ENCODE data around the gene FXYD6. TPM values are rescaled to one million over a fixed set of nuclear protein-coding genes. Genes with fewer than 3 reads are reported as not detected.

Gene FXYD6
- total RNA-seq, 4 donors from 2014 or later, result 5.1 to 41.3 (median 14.0) TPM

- no peaks in the 10 kb centered on the region for H3K9me3 ChIP-seq
- no peak overlapping the region for H3K27ac ChIP-seq
- TF ChIP-seq, protein P1, sequence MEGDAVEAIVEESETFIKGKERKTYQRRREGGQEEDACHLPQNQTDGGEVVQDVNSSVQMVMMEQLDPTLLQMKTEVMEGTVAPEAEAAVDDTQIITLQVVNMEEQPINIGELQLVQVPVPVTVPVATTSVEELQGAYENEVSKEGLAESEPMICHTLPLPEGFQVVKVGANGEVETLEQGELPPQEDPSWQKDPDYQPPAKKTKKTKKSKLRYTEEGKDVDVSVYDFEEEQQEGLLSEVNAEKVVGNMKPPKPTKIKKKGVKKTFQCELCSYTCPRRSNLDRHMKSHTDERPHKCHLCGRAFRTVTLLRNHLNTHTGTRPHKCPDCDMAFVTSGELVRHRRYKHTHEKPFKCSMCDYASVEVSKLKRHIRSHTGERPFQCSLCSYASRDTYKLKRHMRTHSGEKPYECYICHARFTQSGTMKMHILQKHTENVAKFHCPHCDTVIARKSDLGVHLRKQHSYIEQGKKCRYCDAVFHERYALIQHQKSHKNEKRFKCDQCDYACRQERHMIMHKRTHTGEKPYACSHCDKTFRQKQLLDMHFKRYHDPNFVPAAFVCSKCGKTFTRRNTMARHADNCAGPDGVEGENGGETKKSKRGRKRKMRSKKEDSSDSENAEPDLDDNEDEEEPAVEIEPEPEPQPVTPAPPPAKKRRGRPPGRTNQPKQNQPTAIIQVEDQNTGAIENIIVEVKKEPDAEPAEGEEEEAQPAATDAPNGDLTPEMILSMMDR (IDR thresholded peaks at IDR 0.05), result no peak
- no peak for TF ChIP-seq POLR2A (IDR thresholded peaks at IDR 0.05)
- no peaks in the 10 kb centered on the region for H3K36me3 ChIP-seq
- peak in 2 of 3 donors; percentile 7 to 13 for DNase-seq
- H3K4me3 ChIP-seq, result no peak overlapping the region
- H3K27me3 ChIP-seq, result no peaks in the 10 kb centered on the region
- H3K4me1 ChIP-seq, result peaks cover 0 to 43% (median 14%) of the 10 kb centered on the region in 4 donors
Measured at GRCh38 chr11:117826190-117826570, 50.3 kb downstream of the FXYD6 start.

DNA sequence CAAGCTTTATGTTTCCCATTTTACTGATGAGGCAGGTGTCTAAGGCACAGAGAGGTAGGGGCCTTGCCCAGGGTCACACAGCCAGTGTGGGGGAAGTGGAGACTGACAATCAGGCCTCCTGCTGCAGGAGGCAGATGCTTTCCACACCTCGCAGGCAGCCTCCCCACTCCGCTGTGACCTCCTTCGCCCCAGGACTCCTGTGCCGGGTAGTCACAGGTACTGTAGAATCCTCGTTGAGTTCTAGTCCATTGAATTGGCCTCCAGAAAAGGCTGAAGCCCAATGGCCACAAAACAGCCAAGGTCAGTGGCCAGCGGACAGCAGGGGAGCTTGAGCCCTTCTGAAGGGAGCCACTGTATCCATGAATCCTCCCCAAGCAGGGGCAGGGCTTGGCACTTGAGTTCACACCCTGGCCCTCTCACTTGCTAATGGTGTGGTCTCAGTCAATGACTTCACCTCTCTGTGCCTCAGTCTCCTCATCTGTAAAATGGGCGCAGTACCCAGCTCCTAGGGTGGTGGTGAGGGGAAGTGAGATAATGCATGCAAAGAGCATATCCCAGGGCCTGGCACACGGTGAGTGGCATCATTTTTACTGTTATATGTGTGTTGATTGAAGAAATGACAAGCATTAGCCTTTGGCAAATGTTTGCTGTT is 50.8 kb downstream of the FXYD6 start:
- Histone ChIP-seq H3K9me3 (no peaks in the 10 kb centered on the region), H3K27me3 (no peaks in the 10 kb centered on the region), H3K4me1 (peaks cover 0 to 39% (median 14%) of the 10 kb centered on the region in 4 donors), H3K4me3 (no peak overlapping the region), H3K27ac (peak overlapping the region in 1 of 4 donors; percentile 74), H3K36me3 (no peaks in the 10 kb centered on the region)
- TF ChIP-seq, protein P1 (IDR thresholded peaks at IDR 0.05), result no peak
- no peak for TF ChIP-seq POLR2A (IDR thresholded peaks at IDR 0.05)
- DNase-seq, result peak in 1 of 3 donors; percentile 30

DNA sequence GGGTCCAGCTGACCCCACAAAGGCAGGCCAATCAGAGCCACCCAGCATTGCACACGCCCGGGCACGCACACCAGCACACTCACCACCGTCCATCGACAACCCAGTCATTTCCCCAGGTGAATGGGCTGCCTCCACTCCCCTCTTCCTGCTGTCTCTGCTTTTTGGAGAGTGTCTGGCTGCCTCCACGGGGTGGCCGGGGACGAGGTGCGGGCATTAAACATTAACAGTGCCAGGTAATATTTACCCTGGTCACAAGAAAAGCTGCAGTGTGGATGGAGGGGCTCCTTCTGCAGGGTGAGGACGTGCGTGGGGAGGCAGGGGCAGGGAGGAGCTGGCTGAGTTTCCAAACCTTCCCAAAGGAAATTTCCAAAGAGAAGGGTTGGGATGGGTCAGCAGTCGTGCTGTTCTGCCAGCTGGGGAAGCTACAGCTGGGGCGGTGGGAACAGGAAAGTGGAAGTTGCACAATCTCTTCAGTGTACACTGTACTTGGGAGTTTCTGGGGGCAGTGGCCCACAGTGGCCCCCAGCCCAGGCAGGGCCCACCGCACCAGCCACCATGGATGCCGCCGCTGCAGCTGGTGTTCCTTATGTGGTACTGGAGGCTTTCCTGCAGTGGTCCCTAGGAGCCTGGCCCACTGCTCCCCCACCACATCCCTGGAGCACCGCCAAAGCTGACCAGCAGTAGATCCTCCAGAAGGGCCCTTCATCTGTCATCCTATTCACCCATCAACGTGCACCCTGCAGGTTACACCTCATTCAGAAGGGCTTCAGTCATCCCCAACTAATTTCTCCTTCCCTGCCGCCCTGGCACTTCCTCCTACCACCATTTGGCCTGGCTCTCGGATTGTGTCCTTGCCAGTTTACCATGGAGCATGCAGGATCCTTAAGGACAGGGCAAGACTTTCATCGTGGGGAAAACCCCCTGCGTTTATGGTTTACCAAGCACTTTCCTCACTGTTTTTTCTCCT is 51.6 kb downstream of the FXYD6 start, which contains the start of gene FXYD2:
FXYD2 (minus strand) TSS at position 174 of the 967 bp plus-strand sequence; CDS start at position 108, 66 bp downstream.
- TF ChIP-seq POLR2A (IDR thresholded peaks at IDR 0.05), result no peak
- TF ChIP-seq, protein P1 (IDR thresholded peaks at IDR 0.05), result no peak
- Histone ChIP-seq H3K4me1 (peaks cover 0 to 40% (median 14%) of the 10 kb centered on the region in 4 donors), H3K9me3 (no peaks in the 10 kb centered on the region), H3K4me3 (no peak within 1 kb of the TSS), H3K27ac (peak within 1 kb of the TSS; percentile 57 to 74 (median 64)), H3K36me3 (no peaks in the 10 kb centered on the region), H3K27me3 (no peaks in the 10 kb centered on the region)
- DNase-seq, result peak in 2 of 3 donors; percentile 53 to 62

DNA sequence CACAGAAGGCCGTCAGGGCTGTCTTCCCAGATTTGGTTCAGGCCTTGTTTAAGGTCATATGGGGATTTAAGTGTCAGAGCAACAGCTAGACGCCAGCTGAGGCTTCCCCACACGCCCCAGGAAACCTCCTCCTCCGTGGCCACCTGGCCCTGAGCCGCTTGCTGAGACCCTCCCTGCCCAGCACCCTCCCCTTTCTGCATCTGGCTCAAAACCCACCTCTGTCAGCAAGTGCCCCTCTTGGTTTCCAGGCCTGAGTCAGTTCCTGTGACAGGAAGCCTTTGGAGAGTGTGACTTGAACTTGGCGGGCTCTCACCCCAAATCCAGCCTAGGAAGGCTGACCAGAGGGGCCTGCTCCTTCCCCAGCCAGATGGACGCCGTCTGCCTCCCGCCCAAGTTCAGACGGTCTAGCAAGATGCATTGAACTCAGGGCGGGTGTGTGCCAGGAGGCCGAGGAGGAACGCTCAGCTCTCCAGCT is 52.5 kb downstream of the FXYD6 start:
- no peak overlapping the region for H3K4me3 ChIP-seq
- TF ChIP-seq POLR2A (IDR thresholded peaks at IDR 0.05), result no peak
- TF ChIP-seq, protein P1 (IDR thresholded peaks at IDR 0.05), result no peak
- peaks cover 0 to 40% (median 11%) of the 10 kb centered on the region in 4 donors for H3K4me1 ChIP-seq
- H3K27me3 ChIP-seq, result no peaks in the 10 kb centered on the region
- peak overlapping the region; percentile 57 to 74 (median 64) for H3K27ac ChIP-seq
- H3K9me3 ChIP-seq, result no peaks in the 10 kb centered on the region
- DNase-seq, result peak in 2 of 3 donors; percentile 49 to 55
- no peaks in the 10 kb centered on the region for H3K36me3 ChIP-seq

DNA sequence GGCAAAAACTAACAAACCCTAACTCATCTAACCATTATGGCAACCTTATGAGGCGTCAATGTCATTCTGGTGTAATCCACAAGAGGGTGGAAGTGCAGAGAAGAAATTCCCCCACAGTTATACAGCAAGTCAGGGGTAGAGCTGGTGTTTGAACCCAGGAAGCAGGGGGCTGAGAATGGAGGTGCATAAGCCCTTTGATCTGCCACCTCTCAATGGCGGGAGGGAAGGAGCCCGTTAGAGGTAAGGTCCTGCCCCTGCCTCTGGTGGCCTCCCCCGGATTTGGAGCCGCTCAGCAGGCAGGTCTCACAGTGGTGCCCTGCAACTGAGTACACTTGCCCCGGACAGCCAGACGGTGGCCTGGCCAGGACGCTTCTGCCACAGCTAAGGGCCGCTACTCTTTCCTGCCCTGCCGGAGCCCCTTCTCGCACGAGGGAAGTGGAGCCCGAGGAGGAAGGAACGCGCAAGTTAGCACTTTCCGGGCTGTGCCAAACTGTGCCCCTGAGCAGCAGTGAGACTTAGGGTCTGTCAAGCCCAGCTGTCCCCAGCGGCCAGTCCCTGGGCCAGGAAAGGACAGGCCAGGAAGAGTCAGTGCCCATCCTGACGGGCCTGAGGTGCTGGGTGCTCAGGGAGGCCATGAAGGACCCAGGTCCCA is 53.0 kb downstream of the FXYD6 start:
- H3K4me3 ChIP-seq, result no peak overlapping the region
- H3K9me3 ChIP-seq, result no peaks in the 10 kb centered on the region
- peaks cover 0 to 42% (median 6%) of the 10 kb centered on the region in 4 donors for H3K4me1 ChIP-seq
- no peaks in the 10 kb centered on the region for H3K27me3 ChIP-seq
- TF ChIP-seq, protein P1 (IDR thresholded peaks at IDR 0.05), result peak in 2 of 6 experiments; percentile 33 to 39
- no peak for TF ChIP-seq POLR2A (IDR thresholded peaks at IDR 0.05)
- peak in 2 of 3 donors; percentile 45 to 47 for DNase-seq
- peak overlapping the region; percentile 57 to 74 (median 64) for H3K27ac ChIP-seq
- H3K36me3 ChIP-seq, result no peaks in the 10 kb centered on the region

All from Peyer's patch (tissue), 4 donors.